HG03354 (cell line): Measurements from ENCODE around the gene SPC24.
"Not testable (repeated sequence)": the region's sequence is repeated elsewhere in the genome, so short reads cannot be mapped to it uniquely, and the experiment has no call there.

ENCODE experiments used
- ATAC-seq: cut with Tn5 transposase; IDR thresholded peaks from one replicate; pipeline ENCODE4 v1.9.1; 2021; ENCODE audit warnings: mild to moderate bottlenecking; ENCODE audit not compliant: unreplicated experiment, poor library complexity, severe bottlenecking

Gene SPC24

DNA sequence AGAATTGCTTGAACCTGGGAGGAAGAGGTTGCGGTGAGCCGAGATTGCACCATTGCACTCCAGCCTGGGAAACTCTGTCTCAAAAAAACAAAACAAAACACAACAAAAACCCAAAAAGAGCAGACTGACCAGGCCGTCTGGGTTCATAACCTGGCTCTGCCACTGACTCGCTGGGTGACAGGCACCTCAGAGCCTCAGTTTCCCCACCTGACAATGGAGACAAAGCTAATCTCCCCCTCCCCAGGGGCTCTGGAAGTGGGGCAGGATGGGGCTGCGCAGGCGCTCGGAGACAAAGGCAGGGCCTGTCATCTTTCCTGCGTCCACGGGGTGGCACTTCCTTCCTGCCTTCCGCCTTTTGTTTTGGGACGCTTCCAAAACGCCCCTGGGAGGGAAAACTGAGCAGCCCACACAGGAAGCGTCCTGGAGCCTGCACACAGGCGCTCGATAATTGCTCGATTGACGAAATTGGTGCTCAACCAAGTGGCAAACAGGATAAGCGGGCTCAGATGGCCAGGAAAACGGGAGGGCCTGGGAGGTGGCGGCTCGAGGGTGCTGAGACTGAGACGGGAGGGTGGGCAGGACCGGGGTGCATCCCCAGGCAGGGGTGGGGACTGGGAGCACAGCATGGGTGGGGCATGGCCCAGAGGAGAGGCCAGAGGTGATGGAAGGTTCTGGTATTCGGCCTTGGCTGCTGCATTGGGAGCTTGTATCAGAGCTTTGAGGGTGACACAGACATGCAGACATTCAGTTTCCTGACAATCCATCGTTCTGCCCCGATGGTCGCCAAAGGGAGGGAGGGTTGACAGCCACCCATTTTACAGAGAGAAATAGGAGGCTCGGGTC lies 17.8 kb downstream of the SPC24 start:
- no peak for ATAC-seq

DNA sequence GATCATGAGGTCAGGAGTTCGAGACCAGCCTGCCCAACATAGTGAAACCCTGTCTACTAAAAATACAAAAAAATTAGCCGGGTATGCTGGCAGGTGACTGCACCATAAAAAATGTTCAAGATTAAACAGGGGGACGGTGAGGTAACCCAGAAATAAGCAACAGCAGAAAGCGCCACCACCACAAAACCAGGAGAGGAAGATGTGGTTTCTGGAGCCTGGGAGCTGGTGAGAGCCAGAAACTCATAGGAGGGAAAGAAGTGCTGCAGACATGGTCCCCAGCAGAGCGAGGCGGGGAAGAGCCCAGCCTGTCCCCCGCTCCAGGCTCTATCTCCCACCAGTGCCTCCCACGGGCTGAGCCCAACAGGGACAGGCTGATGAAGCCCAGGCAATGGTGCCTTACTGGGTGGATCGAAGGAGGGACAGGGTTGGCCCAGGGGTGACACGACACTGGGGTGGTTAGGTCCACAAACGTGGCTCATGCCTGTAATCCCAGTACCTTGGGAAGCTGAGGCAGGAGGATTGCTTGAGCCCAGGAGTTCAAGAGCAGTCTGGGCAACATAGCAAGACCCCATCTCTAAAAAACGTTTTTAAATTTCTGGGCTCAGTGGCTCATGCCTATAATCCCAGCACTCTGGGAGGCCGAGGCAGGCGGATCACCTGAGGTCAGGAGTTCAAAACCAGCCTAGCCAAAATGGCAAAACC lies 19.0 kb downstream of the SPC24 start:
- no peak for ATAC-seq

DNA sequence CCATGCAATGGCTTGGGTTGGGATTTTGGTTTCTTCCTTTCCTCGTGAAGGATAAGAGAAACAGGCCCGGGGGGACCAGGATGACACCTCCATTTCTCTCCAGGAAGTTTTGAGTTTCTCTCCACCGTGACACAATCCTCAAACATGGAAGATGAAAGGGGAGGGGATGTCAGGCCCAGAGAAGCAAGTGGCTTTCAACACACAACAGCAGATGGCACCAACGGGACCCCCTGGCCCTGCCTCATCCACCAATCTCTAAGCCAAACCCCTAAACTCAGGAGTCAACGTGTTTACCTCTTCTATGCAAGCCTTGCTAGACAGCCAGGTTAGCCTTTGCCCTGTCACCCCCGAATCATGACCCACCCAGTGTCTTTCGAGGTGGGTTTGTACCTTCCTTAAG lies 24.1 kb downstream of the SPC24 start:
- ATAC-seq, result no peak

DNA sequence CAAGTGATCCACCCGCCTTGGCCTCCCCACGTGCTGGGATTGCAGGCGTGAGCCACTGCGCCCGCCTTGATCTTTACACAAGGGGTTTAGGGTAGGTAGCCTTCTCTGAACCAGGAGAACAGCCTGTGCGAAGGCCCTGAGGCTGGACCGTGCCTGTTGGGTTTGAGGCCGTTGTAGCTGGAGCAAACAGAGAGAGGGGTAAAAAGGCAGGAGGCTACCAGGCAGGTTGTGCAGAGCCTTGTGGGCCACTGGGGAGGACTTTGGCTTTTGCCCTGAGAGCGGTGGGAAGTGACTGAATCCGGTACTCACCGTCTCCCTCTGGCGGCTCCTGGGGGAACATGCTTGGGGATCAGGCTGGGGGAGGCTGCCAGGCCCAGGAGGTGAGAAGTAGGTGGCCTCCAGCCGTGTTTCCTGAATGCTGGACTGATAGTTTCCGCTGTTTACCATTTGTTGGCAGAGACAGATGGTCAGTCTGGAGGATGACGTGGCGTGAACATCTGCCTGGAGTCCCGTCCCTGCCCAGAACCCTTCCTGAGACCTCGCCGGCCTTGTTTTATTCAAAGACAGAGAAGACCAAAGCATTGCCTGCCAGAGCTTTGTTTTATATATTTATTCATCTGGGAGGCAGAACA lies 24.6 kb downstream of the SPC24 start:
- ATAC-seq, result no peak

DNA sequence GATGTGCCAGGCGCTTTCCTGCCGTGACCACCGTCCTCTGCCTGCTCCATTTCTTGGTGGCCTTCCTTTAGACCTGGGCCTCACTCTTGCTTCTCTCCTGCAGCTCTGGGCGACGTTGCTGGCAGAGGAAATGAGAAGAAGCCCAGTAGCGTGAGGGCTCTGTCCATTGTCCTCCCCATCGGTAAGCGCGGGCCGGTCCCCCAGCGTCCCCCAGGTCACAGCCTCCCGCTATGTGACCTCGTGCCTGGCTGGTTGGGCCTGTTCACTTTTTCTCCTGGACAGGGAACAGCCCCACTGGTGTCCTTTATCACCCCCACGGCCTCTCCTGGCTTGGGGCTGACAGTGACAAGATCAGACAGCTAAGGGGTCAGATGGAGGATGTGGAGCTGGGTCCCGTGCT lies 27.7 kb downstream of the SPC24 start:
- ATAC-seq, result no peak

DNA sequence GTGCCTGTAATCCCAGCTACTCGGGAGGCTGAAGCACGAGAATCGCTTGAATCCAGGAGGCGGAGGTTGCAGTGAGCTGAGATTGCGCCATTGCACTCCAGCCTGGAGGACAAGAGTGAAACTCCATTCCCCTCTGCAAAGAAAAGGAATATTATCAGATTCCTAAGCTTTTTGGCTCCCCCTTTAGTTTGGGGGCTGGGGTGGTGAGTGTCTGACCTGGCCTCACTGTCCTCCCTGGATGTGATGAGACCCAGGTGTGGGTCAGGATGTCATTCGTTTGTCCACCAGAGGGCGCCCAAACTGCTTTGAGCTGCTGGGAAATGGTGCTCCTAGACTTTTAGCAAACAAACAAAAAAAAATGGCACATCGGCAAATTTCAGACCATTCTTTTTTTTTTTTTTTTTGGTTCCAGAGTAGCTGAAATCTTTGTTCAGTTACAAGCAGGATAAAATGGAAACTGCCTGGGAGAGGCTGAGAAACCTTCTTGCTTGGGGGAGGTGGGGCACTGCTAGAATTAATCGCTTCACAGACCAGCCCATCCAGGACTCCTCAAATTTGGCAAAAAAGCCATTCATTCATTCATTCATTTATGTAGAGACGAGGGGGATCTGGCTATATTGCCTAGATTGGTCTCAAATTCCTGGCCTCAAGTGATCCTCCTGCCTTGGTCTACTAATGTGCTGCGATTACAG lies 29.4 kb downstream of the SPC24 start:
- no peak for ATAC-seq

DNA sequence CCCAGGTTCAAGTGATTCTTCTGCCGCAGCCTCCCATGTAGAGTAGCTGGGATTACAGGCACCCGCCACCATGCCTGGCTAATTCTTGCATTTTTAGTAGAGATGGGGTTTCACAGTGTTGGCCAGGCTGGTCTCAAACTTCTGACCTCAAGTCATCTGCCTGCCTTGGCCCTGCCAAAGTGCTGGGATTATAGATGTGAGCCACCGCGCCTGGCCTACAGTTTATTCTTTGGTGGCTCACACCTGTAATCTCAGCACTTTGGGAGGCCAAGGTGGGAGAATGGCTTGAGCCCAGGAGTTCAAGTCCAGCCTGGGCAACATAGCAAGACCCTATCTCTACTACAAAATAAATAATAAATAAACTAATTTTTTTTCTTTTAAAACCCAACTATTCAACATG lies 31.4 kb downstream of the SPC24 start:
- ATAC-seq, result not testable (repeated sequence)

DNA sequence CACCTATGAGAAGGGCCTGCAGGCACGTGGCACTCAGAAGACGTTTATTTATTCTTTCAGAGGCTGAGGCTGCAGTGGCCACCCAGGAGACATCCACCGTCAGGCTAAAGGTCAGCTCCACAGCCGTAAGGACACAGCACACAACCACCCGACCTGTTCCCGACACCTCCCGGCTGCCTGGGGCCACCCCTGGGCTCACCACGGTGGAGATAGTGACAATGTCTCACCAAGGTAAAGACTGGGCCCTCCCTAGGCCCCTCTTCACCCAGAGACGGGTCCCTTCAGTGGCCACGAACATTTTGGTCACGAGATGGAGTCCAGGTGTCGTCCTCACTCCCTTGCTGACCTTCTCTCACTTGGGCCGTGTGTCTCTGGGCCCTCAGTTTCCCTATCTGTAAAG lies 32.5 kb downstream of the SPC24 start:
- ATAC-seq, result no peak

DNA sequence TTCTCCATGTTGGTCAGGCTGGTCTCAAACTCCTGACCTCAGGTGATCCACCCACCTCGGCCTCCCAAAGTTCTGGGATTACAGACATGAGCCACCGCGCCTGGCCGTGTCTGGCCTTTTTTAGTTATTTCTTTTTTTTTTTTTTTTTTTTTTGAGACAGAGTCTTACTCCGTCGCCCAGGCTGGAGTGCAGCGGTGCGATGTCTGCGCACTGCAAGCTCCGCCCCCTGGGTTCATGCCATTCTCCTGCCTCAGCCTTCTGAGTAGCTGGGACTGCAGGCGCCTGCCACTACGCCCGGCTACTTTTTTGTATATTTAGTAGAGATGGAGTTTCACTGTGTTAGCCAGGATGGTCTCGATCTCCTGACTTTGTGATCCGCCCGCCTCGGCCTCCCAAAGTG lies 33.6 kb downstream of the SPC24 start:
- ATAC-seq, result not testable (repeated sequence)

DNA sequence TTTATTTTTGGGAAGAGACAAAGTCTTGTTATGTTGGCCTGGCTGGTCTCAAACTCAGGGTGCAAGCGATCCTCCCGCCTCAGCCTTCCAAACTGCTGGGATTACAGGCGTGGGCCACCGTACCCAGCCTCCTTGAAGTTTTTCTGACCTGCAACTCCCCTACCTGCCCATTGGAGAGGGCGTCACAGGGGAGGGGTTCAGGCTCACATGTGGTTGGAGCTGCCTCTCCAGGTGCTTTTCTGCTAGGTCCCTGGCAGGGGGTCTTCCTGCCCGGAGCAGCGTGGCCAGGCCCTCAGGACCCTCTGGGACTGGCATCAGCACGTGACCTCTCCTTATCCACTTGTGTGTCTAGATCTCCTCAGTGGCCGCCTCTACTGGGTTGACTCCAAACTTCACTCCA lies 39.1 kb downstream of the SPC24 start:
- ATAC-seq, result no peak

DNA sequence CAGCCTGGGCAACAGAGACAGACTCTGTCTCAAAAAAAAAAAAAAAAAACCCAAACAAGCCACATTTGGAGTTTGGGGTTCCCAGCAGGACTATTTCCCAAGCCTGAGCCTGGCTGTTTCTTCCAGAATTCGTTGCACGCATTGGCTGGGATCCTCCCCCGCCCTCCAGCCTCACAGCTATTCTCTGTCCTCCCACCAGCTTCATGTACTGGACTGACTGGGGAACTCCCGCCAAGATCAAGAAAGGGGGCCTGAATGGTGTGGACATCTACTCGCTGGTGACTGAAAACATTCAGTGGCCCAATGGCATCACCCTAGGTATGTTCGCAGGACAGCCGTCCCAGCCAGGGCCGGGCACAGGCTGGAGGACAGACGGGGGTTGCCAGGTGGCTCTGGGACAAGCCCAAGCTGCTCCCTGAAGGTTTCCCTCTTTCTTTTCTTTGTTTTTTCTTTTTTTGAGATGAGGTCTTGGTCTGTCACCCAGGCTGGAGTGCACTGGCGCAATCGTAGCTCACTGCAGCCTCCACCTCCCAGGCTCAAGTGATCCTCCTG lies 39.6 kb downstream of the SPC24 start:
- no peak for ATAC-seq

DNA sequence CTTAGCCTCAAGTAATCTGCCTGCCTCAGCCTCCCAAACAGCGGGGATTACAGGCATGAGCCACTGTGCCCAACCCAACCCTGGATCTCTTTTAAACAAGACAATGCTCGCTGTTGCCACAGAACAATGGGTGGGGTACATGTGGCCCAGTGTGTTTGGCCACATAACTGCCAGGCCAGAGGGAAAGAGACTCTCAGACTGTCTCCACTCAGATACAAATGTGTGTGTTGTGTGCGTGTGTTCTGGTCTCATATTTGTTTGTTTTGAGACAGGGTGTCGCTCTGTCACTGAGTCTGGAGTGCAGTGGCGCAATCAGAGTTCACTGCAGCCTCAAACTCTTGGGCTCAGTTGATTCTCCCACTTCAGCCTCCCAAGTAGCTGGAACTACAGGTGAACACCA lies 40.5 kb downstream of the SPC24 start:
- ATAC-seq, result no peak

DNA sequence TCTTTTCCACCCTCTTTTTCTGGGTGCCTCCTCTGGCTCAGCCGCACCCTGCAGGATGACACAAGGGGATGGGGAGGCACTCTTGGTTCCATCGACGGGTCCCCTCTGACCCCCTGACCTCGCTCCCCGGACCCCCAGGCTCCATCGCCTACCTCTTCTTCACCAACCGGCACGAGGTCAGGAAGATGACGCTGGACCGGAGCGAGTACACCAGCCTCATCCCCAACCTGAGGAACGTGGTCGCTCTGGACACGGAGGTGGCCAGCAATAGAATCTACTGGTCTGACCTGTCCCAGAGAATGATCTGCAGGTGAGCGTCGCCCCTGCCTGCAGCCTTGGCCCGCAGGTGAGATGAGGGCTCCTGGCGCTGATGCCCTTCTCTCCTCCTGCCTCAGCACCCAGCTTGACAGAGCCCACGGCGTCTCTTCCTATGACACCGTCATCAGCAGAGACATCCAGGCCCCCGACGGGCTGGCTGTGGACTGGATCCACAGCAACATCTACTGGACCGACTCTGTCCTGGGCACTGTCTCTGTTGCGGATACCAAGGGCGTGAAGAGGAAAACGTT lies 42.4 kb downstream of the SPC24 start:
- ATAC-seq, result no peak

DNA sequence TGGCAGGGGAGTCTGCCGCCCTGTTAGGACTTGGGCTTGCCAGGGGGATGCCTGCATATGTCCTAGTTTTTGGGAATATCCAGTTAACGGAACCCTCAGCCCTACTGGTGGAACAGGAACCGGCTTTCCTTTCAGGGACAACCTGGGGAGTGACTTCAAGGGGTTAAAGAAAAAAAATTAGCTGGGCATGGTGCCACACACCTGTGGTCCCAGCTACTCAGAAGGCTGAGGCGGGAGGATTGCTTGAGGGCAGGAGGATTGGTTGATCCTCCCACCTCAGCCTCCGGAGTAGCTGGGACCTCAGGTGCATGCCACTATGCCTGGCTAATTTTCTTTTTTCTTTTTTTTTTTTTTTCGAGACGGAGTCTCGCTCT lies 43.8 kb downstream of the SPC24 start:
- no peak for ATAC-seq

DNA sequence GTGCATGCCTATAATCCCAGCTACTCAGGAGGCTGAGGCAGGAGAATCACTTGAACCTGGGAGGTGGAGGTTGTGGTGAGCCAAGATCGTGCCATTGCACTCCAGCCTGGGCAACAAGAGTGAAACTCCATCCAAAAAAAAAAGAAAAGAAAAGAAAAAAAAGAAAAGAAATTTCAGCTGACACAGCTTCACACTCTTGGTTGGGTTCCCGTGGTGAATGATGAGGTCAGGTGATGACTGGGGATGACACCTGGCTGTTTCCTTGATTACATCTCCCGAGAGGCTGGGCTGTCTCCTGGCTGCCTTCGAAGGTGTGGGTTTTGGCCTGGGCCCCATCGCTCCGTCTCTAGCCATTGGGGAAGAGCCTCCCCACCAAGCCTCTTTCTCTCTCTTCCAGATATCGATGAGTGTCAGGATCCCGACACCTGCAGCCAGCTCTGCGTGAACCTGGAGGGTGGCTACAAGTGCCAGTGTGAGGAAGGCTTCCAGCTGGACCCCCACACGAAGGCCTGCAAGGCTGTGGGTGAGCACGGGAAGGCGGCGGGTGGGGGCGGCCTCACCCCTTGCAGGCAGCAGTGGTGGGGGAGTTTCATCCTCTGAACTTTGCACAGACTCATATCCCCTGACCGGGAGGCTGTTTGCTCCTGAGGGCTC lies 44.3 kb downstream of the SPC24 start:
- no peak for ATAC-seq

DNA sequence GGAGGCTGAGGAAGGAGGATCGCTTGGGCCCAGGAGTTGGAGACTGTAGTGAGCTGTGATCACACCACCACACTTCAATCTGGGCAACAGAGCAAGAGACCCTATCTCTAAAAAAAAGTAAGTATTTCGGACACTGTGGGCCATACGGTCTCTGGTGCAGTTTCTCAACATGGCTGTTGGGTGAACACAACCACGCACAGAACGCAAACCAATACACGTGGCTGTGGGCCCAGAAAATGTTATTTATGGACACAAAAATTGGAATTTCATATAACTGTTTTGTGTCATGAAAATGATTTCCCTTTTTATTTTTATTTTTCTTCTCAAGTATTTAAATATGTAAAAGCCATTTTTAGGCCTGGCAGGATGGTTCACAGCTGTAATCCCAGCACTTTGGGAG lies 46.8 kb downstream of the SPC24 start:
- no peak for ATAC-seq

DNA sequence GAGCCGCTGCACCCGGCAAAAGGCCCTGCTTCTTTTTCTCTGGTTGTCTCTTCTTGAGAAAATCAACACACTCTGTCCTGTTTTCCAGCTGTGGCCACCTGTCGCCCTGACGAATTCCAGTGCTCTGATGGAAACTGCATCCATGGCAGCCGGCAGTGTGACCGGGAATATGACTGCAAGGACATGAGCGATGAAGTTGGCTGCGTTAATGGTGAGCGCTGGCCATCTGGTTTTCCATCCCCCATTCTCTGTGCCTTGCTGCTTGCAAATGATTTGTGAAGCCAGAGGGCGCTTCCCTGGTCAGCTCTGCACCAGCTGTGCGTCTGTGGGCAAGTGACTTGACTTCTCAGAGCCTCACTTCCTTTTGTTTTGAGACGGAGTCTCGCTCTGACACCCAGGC lies 49.1 kb downstream of the SPC24 start:
- no peak for ATAC-seq

DNA sequence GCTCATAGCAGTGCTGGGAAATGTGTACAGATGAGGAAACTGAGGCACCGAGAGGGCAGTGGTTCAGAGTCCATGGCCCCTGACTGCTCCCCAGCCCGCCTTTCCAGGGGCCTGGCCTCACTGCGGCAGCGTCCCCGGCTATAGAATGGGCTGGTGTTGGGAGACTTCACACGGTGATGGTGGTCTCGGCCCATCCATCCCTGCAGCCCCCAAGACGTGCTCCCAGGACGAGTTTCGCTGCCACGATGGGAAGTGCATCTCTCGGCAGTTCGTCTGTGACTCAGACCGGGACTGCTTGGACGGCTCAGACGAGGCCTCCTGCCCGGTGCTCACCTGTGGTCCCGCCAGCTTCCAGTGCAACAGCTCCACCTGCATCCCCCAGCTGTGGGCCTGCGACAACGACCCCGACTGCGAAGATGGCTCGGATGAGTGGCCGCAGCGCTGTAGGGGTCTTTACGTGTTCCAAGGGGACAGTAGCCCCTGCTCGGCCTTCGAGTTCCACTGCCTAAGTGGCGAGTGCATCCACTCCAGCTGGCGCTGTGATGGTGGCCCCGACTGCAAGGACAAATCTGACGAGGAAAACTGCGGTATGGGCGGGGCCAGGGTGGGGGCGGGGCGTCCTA lies 50.5 kb downstream of the SPC24 start:
- no peak for ATAC-seq

DNA sequence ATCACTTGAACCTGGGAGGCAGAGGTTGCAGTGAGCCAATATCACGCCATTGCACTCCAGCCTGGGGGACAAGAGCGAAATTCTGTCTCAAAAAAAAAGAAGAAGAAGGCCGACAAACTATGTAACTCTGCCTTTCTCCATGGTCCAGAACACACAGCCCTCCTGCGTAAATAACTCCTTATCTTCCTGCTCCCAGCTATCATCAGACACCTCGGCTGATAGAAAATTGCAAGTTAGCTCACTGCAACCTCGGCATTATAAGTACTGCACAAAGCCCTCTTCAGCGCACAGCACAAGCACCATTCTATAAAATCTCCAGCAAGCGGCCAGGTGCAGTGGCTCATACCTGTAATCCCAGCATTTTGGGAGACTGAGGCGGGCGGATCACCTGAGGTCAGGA lies 51.9 kb downstream of the SPC24 start:
- not testable (repeated sequence) for ATAC-seq
